Epidermal melanocyte (primary cell): ENCODE results near the gene AP4S1.

Experiments used
- DNase-seq: peaks from one replicate; pipeline ENCODE4 v3.0.0; 2011; ENCODE audit warnings: low spot score; ENCODE audit not compliant: insufficient read length

AP4S1 gene

DNA sequence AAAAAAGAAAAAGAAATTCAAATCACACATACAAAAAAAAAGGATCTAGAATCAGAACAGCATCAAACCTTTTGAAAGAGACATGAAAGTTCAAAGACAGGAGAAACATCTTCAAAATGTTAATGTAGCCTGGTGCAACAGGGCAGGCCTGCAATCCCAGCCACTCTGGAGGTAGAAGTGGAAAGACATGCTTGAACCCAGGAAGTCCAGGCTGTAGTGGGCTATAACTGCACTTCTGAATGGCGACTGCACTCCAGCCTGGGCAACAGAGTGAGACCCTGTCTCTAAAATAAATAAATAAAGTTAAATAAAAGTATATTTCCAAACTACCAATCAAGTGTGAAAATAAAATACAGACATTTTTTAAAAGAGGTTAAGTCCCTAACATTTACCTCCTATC is 18.7 kb upstream of the AP4S1 start:
- no peak for DNase-seq

DNA sequence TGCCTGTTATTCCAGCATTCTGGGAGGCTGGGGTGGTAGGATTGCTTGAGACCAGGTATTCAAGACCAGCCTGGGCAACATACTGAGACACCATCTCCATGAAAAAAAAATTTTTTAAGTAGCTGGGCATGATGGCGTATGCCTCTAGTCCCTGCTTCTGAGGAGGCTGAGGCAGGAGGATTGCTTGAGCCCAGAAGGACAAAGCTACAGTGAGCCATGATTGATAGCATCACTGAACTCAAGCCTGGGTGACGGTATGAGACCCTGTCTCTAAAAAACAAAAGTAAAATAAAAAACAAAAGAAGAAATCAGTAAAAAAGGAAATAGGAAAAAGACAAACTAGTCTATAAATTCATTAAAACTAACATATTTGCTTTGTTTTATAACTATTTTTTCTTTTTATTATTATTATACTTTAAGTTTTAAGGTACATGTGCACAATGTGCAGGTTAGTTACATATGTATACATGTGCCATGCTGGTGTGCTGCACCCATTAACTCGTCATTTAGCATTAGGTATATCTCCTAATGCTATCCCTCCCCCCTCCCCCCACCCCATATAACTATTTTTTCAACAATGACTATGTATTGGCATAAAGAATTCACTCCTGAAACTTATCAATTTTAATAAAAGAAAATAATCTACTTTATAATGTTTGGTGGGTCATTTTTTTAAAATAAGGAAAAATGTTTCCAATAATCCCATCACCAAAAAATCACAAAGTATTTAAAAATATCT is 15.4 kb upstream of the AP4S1 start:
- no peak for DNase-seq

DNA sequence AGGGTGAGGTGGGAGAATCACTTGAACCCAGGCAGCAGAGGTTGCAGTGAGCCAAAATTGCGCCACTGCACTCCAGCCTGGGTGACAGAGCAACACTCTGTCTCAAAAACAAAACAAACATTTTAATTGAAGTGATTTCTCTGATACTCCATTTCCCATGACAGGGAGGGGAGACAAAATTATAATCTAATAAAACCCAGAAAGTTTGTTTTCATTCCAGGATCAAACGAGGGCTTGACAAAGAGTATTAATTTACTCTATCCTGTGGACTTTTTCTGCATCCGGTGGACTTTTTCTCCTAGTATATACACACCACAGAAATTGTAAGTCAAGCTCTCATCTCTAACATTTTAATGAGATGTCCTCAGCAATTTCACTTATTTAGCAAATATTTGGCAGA is 14.5 kb upstream of the AP4S1 start:
- no peak for DNase-seq

DNA sequence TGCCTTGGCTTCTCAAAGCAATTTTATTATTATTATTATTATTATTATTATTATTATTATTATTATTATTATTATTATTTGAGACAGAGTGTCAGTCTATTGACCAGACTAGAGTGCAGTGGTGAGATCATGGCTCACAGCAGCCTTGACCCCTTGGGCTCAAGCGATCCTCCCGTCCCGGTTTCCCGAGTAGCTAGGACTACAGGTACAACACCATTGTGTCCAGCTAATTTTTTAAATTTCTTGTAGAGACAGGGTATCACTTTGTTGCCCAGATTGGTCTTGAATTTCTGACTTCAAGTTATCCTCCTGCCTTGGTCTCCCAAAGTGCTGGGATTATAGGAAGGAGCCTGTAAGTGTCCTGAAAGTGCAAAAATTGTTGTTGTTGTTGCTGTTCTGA is 11.6 kb upstream of the AP4S1 start:
- no peak for DNase-seq

DNA sequence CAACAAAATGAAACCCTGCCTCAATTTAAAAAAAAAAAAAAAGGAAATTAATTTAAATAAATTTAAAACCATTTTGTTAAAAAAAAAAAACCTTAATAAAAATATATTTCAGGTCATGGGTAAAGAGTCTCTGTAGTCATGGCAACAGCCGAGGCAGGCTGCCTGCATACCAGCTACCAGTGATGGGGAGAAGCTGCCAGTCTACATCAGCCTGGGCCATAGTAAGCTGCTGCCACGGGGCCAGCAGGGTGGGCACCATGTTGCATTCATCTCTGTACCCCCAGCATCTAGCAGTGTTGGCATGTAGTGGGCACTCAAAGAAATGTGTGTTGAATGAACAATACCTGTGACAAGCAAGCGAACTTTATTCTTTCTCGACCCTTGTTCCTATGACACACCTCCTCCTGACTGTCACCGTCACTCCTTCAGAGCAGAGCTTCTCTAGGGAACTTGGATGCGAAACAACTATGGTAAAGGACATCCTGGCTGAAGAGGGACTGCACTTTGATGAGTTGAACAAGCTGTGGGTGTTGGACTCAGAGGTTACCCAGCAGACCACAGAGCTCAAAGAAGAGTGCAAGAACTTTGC is 7.3 kb upstream of the AP4S1 start:
- no peak for DNase-seq

DNA sequence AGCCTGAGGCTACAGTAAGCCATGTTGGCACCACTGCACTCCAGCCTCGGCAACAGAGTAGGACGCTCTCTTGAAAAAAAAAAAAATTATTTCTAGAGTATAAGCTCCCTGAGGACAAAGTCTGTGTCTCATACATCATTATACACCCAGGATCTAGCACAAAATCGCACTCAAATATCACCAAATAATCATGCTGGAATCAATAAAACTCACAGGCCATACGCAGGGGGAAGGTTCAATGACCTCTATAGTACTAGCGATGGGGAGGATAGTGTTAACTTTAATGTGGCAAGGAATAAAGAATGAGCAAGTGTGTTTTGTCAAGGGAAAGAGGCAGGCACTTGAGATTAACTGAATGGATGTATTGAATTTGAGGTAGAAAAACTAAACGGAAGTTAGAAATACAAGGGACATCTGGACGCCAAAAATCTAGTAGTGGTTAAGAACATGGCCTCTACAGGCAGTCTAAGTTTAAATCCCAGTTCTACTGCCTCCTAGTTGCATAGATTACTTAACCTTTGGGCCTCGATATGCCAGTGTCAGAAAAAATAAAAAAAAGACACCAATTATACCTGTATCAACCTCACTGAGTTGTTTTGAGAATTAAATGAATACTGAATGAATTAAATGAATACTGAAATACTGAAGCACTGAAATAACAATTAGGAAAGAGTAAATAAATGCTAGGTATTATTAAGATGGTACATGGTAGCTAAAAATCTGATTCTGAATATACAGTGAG is 4.4 kb upstream of the AP4S1 start:
- peak; percentile 28 for DNase-seq

DNA sequence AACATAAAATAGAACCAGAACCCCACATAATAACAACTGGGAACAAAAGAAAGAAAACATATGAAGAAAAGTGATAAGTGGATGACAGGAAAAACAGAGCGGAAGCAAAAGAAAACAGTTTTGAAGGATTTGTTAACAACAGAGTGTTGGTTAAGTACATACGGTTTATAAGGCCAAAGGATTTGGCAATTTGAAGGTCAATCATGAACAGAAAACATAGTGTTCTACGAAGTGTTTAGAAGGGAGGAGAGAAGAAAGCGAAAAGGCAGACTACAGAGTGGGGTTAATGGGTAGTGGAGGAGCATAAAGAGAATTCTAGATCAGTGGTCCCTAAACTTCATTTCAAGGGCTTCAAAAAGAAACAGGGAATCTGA is 3.9 kb upstream of the AP4S1 start:
- DNase-seq: no peak

DNA sequence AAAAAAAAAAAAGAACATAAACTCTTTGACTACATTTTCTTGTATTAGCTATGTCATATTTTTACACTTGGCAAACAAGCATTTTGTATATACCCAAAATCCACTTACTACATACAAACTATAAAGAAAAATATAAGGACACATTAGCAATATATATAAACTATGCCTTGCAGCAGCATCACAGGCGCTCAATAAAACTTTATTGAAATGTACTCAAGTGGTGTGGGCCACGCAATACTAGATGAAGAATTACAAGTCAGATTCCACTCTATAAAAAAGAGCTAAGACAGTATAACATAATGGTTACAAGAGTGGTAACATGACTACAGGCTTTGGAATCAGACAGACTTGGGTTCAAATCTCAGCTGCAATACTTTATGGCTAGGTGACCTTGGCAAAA is 3.1 kb upstream of the AP4S1 start:
- no peak for DNase-seq

DNA sequence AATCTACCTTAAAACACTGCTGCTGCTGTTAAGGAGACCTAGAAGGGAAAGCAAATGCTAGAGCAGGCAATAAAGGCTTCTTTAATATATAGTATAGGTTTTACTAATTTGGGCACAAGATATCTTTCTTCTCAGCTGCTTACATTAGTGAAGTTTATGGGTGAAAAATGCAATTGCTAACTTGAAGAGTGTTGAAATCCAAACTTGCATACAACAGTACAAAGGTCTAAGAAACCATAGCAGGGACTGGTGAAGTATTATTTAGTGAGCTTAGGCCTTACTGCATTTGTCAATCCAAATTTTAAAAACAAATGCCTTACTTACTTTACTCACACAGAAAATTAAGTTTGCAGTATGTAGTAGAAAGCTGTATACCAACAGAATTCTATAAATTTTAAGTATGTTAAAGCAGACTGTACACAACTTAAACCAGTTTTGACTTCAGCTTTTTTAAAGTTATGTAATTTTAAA is 1.4 kb upstream of the AP4S1 start:
- no peak for DNase-seq

DNA sequence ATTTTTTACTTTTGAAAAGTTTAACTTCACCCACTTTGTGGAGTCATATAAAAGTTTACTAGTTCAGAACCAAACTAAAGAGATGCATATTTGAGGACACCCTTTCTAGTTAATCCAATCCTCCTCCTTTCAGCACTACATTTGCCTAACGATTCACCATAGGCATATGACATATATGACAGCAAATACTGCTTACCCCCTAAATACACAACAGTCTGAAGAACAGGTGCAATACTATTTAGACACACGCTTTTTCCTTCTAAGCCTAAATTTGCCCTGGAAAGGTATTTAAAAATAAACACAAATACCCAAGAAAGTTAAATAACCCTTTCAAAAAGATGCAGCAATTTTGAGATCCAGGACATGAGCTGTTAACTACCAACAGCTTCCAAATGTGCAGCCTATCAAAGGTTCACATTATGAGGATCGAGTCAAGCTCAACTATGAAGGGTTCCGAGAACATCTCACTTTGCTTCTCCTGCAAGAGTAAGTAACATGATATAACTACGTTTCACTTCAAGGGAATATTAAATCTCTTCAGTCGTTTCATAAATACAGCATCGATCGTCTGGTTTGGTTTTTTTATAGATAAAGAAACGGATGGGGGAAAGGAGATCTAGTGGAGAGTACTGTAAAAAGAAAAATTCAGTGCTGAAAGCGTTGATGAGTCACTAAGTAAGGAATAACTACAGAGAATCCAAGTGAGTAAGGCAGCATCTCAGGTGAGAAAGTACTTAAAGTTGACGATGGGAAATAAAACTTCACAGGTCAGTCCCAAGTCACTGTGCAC is 677 bp upstream of the AP4S1 start:
- DNase-seq: no peak

DNA sequence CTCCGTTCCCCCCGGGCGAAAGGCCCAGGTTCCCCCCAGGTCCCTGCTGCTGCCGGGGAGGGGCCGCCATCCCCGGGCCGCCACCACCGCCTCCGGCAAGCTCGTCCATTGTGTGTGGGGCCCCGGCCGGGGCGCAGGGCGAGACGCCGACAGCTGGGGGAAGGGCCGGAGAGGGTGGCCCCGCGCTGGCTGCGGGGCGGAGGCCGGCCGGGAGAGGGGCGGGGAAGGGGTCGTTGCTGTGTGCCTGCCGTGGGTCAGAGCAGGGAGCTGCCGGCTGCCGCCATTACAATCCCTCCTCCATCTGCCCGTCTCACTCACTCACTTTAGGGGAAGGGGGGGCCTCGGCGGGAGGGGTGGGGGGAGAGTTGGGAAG is 614 bp downstream of the AP4S1 start, which contains the start of gene STRN3:
Gene STRN3, minus strand, starts transcription at position 303 of the 373 bp plus-strand sequence. Its CDS starts 194 bp downstream, at position 109.
- DNase-seq: no peak

DNA sequence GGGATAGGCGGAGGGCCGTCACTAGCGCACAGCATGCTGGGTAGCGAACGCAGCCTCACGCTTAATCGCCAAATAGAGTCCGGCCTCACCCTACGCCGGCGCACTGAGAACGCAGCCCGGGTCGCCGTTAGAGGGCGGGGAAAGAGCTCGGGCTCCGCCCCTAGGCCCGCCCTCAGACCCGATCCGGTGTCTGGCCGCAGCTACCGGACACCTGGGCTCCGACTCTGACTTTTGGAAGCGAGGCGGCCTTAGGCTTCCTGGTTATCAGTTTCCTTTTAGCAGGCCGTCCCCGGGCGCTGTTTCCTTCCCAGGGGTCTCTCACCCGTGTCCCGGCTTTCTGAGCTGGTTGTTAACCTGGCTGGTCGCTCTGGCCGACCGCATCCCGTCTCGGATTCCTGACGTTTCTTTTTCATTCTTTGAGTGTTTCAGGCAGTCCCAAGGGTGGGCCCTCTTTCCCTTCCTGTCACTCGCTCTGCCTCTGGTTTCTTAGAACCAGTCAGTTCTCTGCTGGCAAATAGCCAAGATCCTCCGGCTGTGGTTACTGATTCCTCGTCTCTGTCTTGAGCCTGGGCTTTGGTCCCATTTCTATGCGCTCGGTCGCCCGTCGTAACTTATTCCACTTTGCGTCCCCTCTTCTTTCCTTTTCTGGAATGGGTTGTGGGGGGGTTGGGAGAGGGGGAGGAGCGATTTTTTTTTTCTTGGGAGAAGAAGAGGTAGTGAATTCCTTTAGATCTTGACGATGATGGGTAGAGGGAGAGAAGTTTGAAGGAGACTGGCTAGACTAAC is 1.2 kb downstream of the AP4S1 start:
- DNase-seq: peak; percentile 73

DNA sequence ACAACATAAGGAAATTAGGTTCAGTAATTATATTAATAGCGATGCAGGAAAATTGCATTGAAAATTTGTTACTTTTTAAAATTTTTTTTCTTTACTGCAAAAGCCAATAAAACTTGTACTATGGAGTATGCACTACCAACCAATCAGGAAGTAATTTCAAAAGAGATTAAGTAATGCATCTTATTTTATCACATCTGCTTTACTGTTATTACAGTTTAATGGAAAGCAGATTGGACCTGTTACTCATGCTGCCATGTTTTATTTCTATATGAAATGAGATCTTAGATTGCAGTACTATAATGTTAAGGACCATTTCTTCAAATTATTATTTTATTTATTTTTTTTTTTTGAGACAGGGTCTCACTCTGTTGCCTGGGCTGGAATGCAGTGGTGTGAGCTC is 2.4 kb downstream of the AP4S1 start:
- DNase-seq: no peak

DNA sequence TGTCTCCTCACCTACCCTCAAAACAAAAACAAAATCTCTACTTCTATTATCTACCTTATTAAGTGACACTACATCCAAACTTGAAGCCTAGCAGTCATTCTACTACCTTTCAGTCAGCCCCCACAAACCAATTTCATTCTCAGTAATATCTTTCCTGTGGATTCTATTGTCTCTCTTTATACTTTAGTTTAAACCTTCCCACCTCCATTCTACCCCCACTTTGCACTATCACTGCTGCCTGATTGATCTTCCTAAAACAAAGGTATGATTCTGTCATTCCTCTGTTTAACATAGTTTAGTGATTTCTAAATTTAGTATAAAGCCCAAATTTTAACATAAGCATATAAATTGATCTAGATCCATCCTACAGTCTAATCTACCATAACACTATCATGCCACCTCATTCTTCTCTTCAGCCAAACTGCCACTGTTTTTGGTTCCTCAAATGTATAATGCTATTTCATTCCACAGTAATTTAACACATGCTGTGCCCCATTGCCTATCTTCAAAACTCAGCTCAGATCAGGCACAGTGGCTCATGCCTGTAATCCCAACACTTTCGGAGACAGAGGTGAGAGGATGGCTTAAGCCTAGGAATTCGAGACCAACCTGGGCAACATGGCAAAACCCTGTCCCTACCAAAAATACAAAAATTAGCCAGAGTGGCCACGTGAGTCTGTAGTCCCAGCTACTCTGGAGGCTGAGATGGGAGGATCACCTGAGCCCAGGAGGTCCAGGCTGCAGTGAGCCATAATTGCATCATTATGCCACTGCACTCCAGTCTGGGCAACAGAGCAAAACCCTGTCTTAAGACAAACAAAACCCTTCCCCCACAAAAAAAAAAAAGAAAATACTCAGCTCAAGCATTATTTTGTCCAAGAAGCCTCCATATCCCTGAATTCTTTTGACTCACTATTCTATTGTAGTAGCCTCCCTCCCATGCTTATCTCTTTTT is 3.8 kb downstream of the AP4S1 start:
- no peak for DNase-seq

DNA sequence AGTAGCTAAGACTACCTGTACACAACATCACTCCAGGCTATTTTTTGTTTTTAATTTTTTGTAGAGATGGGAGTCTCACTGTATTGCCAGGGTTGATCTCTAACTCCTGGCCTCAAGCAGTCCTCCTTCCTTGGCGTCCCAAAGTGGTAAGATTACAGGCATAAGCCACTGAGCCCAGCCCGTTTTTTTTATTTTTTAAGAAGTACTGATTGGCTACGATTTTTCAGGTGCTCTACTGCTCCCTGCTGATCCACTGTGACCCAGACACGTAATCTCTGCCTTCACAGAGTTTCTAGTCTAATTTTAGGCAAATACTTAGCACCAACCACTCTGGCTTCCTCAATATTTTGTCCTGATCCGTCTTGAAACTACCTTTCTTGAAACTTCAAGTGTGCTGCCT is 5.0 kb downstream of the AP4S1 start:
- DNase-seq: no peak

DNA sequence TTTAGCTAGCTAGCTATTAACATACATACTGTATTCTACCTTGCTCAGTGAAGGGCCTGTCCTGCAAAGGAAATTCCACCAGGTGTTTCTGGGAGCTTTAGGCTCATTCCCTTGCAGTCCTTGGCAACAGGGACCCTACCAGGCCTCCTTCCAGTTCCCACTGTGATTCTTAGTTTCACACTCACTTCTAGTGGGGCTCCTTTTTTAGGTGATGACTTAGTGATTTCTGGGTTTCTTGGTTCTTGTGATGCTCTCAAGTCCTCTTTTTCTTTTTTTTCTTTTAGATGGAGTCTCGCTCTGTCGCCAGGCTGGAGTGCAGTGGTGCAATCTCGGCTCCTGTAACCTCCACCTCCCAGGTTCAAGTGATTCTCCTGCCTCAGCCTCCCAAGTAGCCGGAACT is 11.1 kb downstream of the AP4S1 start:
- no peak for DNase-seq

DNA sequence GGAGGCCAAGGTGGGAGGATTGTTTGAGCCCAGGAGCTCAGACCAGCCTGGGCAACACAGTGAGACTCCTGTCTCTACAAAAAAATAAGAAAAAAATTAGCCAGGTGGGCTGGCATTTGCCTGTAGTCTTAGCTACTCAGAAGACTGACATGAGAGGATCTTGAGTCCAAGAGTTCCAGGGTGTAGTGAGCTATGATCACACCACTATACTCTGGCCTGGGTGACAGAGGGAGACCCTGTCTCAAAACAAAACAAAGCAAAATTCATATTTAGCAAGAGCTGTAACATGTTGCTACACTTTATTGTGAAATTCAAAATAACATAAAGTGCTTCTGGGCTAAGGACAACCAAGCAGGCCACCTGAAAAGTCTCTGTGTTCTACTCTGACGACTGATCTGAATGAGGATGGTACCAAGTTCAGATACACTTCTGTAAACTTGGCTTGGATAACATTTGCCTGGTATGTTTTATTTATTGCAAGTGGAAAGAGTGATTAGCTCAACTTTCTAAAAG is 12.3 kb downstream of the AP4S1 start:
- no peak for DNase-seq

DNA sequence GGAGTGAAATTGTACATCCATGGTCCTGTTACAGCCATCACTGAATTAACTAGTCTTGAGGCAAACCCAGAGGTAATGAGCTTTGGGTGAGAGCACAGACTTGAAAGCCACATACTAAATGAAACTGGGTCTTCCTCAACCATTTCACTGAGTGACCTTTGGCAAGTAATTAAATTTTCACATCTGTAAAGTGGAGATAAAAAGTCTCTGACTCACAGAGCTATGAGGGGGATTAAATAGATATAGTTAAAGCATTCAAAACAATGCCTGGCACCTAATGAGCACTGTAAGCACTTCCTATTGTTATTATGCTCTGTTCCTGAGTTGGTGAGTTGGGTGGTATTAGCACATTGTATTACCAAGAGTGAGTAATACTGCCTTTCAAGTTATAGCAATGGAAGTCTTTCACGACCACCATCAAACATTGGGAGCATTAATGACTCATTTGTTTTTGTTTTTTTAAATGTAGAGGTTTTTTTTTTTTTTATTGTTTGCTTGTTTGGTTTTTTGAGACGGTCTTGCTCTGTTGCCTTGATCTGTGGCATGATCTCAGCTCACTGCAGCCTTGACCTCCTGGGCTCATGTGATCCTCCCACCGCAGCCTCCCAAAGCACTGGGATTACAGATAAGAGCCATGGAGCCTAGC is 13.2 kb downstream of the AP4S1 start:
- no peak for DNase-seq

DNA sequence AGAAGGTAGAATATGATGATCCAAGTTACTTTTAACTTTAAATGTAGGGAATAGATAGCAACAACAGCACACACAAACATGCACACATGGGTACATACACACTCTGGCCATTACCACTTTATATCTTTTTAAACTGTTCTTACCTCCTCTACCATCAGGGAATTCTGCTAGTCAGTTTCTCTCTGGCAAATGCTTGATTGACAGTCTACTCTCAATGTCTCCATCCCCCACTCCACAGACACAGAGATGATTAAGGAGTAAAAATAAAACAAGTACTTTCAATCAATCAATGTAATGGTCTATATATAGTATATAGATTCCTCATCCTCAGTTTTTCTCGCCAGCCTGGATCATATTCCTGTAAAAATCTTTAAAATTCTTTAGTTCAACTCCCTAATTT is 16.9 kb downstream of the AP4S1 start:
- no peak for DNase-seq
